Measurements from ENCODE around the gene PCDHGB3. TPM values are rescaled to one million over a fixed set of nuclear protein-coding genes. Genes with fewer than 3 reads are reported as not detected.

Gene PCDHGB3
- total and polyA plus RNA-seq, 9 of the 15 experiments (the other 6 are each of a cell fraction or from before 2014, with no cell fraction given) = 0.05 to 0.19 (median 0.11) TPM; not detected in 2

- no peak for TF ChIP-seq ZNF407 (IDR thresholded peaks at IDR 0.05; ENCODE audit: low read depth)
- TF ChIP-seq SMC3 (conservative IDR thresholded peaks at IDR 0.05; ENCODE audit: insufficient read depth, low read depth, low read length) = 0 out of 2 replicates have a peak, but pooled peaks have one; percentile 7
- TF ChIP-seq ZSCAN29 (IDR thresholded peaks at IDR 0.05) = no peak
- TF ChIP-seq ZNF239 (CRISPR knock-in tag; IDR thresholded peaks at IDR 0.05) = no peak
- TF ChIP-seq CBX1 (IDR thresholded peaks at IDR 0.05; ENCODE audit: low read depth) = no peak
- no peak for TF ChIP-seq NFIX (CRISPR knock-in tag; IDR thresholded peaks at IDR 0.05; ENCODE audit: low read depth)
- TF ChIP-seq MAZ (CRISPR knock-in tag; conservative IDR thresholded peaks at IDR 0.05 in 1 of 2, IDR thresholded peaks at IDR 0.05 in 1 of 2) = 0 out of 4 replicates have a peak, but pooled peaks of 1 of the 2 experiments have one; percentile 11
- TF ChIP-seq GATAD2A (IDR thresholded peaks at IDR 0.05) = no peak
- no peak for TF ChIP-seq GTF2F1 (IDR thresholded peaks at IDR 0.05; ENCODE audit: low read depth, low read length)
- TF ChIP-seq COPS2 (conservative IDR thresholded peaks at IDR 0.05) = no peak
- no peak for TF ChIP-seq CCNT2 (IDR thresholded peaks at IDR 0.05; ENCODE audit: borderline replicate concordance, extremely low read depth, insufficient read length, low read depth, low read length)
- TF ChIP-seq PTBP1 (IDR thresholded peaks at IDR 0.05; ENCODE audit: low read depth, low read length) = no peak
- no peak for TF ChIP-seq ESRRA (IDR thresholded peaks at IDR 0.05; ENCODE audit: borderline replicate concordance, low read depth)
- no peak for TF ChIP-seq ZNF830 (CRISPR knock-in tag; IDR thresholded peaks at IDR 0.05)
- no peak for TF ChIP-seq ZNF316 (IDR thresholded peaks at IDR 0.05)
- no peak for TF ChIP-seq HOMEZ (CRISPR knock-in tag; IDR thresholded peaks at IDR 0.05)
- no peak for TF ChIP-seq HSF4 (CRISPR knock-in tag; IDR thresholded peaks at IDR 0.05; ENCODE audit: borderline replicate concordance)
- TF ChIP-seq ZKSCAN3 (CRISPR knock-in tag; IDR thresholded peaks at IDR 0.05) = no peak
- no peak for TF ChIP-seq HDAC1 (IDR thresholded peaks at IDR 0.05)
These were observed 31.3 kb upstream of the PCDHGB3 start, which contains the start of gene PCDHGA2 (continued) for GRCh38 chr5:141338538-141339306.

Measured in K562 (cell line).